GM18505 (cell line): ENCODE data around the gene NMUR2.
A peak's percentile ranks its signal among the peaks of the same experiment; 100 is the strongest.

Source experiments
- ATAC-seq: cut with Tn5 transposase; IDR thresholded peaks from one replicate; pipeline ENCODE4 v1.9.1; 2021; ENCODE audit not compliant: unreplicated experiment
- POLR2A ChIP-seq: IDR thresholded peaks from 4 replicates; pipeline ENCODE4 v1.6.1; 2011; ENCODE audit warnings: borderline replicate concordance; ENCODE audit not compliant: insufficient read depth, insufficient read length; ENCODE audit errors: extremely low read depth

Gene NMUR2

GRCh38 chr5:152405145-152405544 lies at the start of gene NMUR2:
Gene NMUR2 (minus strand): TSS chr5:152405279. CDS start chr5:152405113, 166 bp downstream.
- no peak for ATAC-seq
- TF ChIP-seq POLR2A: no peak

DNA sequence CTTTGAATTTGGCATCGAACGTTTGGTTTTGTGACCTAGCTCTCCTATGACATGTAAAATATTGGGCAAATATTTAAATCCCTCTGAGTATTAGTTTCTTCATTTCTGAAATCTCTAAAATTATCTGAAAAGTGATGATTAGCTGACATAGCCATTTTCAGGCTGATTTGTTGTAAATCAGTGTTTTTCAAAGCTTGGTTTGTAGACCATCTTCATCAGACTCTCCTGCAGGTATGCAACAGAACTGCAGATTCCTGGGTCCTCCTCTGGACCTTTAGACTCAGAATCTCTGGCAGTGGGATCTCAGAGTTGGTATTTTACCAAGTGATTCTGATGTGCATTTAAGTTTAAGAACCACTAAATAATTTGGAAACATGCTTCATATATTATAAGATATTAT lies 38.9 kb upstream of the NMUR2 start:
- no peak for ATAC-seq
- no peak for TF ChIP-seq POLR2A

DNA sequence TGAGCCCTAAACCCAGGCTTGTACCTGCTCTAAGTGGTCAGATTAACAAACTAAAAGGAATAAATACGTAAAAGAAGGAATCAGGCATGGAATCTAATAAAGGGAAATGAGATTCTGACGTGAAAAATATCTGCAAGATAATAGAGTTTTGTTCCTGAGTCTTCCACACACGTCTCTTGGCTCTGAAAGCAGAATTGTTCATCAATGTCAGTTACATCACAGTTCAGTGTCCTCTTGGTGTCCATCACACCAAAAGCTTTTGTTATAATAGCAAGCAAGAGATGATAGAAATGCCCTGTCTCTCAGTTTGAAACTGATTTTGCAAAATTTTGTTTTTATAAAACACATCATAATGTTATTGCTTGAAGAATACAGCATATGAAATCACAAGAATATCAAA lies 34.7 kb upstream of the NMUR2 start:
- no peak for ATAC-seq
- no peak for TF ChIP-seq POLR2A

- ATAC-seq: no peak
- no peak for TF ChIP-seq POLR2A
Measured at GRCh38 chr5:152437866-152438265, 32.8 kb upstream of the NMUR2 start.

DNA sequence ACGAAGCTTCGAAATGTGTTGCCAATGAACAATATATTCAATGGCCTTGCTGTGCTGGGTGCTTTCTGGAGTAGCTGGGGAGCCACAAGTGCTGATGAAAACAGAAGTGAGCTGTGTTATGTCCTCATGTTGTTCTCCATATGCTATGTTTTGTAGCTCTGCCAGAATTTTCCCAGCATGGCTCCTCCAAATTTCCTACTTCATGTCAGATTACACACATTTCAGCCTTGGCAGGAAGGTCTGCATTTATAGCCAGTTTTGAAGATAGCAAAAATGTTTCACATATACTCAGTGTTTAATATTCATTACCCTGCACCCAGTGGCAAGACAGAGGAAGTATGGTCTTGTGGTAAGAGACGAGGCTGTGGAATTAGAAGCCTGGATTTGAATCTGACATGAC lies 22.6 kb upstream of the NMUR2 start:
- ATAC-seq: no peak
- TF ChIP-seq POLR2A: no peak

GRCh38 chr5:152425083-152425482 lies 20.0 kb upstream of the NMUR2 start:
- no peak for TF ChIP-seq POLR2A
- no peak for ATAC-seq

DNA sequence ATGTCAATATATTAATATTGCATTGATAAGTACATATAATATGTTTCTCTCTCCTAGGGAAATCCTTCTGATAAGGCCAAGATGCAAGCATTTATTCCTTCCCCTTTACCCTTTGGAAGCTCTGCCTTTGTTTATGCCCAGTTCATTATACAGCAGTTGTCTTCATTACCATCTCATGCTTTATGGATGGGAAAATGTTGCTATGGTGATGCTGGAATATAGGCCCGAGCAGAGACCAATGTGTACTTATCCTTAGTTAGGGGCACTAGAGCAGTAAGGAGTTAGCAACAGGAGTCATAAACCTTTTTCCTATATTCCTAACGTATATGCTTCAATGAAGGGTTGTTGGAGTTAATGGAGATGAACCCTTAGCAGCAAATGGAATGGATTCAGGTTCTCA lies 19.4 kb upstream of the NMUR2 start:
- no peak for TF ChIP-seq POLR2A
- ATAC-seq: no peak

DNA sequence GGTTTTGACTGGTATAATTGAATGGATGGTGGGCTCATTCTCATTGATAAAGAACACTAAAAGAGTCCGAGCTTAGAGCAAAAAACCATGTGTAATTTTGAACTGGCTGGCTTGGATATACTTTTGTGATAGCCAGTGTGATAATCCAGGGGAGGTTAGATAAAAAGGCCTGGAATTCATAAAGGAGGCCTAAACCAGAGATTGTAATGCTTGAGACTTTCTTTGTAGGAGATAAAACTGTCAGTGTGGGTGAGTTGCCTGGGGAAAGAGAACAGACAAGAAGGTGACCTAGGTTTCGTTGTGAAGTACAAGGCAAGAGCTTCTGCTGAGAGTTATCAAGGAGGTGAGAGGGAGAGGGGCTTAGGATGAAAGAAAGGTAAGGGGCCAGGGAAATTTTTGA lies 17.0 kb upstream of the NMUR2 start:
- no peak for ATAC-seq
- TF ChIP-seq POLR2A: no peak

DNA sequence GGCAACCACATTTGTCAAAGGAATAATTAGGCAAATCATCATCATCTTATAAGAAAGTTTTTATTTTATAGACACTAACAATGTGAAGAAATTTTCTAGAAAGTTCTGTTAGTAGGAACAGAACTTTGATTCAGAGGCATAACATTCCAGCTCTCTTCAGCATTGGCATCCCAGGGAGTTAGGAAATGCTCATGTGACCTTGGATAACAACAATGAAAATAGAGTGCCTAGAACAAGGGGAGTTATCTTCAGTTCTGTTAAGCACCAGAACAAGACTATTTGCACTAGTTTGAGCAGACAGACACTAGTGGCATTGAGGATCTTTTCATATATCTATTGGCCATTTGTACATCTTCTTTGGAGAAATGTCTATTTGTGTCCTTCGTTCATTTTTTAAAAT lies 7.0 kb upstream of the NMUR2 start:
- ATAC-seq: no peak
- no peak for TF ChIP-seq POLR2A

DNA sequence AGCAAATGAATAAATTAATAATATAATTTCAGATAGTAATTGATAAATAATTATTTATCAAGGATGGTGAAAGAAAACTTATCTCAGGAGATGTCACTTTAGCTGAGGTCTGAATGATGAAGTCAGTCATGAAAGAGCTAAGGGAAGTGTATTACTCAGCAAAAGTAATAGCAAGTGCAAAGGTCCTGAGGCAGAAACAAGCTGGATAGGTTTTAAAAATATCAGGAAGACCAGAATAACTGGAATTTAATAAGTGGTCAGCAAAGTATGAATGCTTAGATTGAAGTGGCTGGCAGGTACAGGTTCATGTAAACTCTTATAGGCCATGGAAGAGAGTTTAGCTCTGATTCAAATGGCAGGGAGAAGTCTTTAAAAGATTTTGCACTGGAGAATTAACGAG lies 1.0 kb upstream of the NMUR2 start:
- TF ChIP-seq POLR2A: no peak
- no peak for ATAC-seq

- ATAC-seq: no peak
- no peak for TF ChIP-seq POLR2A
Measured at GRCh38 chr5:152404494-152404893, 585 bp downstream of the NMUR2 start.

DNA sequence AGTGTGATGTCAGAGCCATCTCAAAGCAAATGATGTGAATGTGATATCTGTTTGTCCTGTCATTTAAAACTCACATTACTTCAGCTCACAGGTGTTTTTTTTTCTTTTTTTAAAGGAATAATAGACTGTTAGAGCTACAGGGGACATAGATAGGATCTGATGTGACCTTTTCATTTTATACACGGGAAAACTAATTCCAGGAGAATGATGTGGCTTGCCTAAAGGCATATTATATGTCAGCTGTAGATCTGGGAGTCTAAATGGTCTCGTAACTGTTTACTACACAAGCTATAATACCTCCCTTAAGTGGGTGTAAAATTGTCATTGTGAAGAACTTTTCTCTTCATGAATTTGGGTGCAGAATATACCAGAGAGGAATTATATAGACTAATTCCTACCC lies 2.0 kb downstream of the NMUR2 start:
- ATAC-seq: no peak
- no peak for TF ChIP-seq POLR2A

GRCh38 chr5:152400846-152401245 lies 4.2 kb downstream of the NMUR2 start:
- ATAC-seq: no peak
- TF ChIP-seq POLR2A: no peak

GRCh38 chr5:152397581-152397980 lies 7.5 kb downstream of the NMUR2 start:
- TF ChIP-seq POLR2A: no peak
- ATAC-seq: peak; percentile 83

DNA sequence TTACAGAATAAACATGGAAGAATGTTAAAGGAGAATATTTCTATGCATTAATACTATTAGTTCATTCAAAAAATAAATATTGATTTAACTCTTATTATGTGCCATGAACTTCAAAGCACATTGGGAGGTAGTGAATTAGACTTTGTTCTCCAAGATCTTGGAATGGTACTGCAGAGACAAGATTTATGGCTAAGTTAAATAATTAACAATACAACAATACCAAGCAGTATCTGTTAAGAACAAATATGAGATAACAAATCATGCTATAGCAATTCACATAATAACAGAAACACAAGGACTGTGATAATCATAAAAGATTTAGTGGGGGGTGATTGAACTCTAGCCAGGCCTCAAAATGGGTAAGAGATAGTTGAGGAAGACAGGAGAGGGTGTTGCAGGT lies 11.6 kb downstream of the NMUR2 start:
- ATAC-seq: no peak
- TF ChIP-seq POLR2A: no peak
